Ovary (tissue), 9 donors: ENCODE results near the gene SYNE4. TPM values are rescaled to one million over a fixed set of nuclear protein-coding genes. Genes with fewer than 3 reads are reported as not detected.

Source experiments
- DNase-seq, 5 donors: peaks; one replicate each; pipeline ENCODE4 v3.0.0-alpha.2; 2019 to 2020
- H3K27ac ChIP-seq, 2 donors: fragments of 200-600 bp; one replicate each; pipeline versions ENCODE4 v1.5.1 to v1.8.0; 2019 to 2022
- H3K27me3 ChIP-seq: fragments of 200-600 bp; one replicate; pipeline ENCODE4 v1.8.0; 2022
- H3K36me3 ChIP-seq: fragments of 200-600 bp; sonication (generic); one replicate; pipeline ENCODE4 v1.5.1; 2019
- H3K4me1 ChIP-seq: one replicate; pipeline ENCODE4 v1.8.1; 2013; ENCODE audit warnings: mild to moderate bottlenecking, moderate library complexity; ENCODE audit not compliant: insufficient read depth
- H3K4me3 ChIP-seq: fragments of 200-600 bp; sonication (generic); one replicate; pipeline ENCODE4 v1.5.1; 2017
- H3K9me3 ChIP-seq, 2 donors: fragments of 200-600 bp in 1 of 2; sonication (generic) in 1 of 2; one replicate each; pipeline versions ENCODE4 v1.5.1 to v1.8.1; 2013 to 2019; ENCODE audit warnings: mild to moderate bottlenecking in 1 of 2, moderate library complexity in 1 of 2
- CTCF ChIP-seq, 3 donors: fragments of 450-650 bp in 2 of 3; fragments of 200-600 bp in 1 of 3; IDR thresholded peaks; one replicate each; pipeline versions ENCODE4 v1.5.1 to v1.8.0; 2016 to 2022; ENCODE audit warnings: antibody characterized with exemption in 3 of 3, mild to moderate bottlenecking in 1 of 3
- EP300 ChIP-seq: sonication (generic); formaldehyde crosslinking; IDR thresholded peaks from one replicate; pipeline ENCODE4 v1.6.1; 2017; ENCODE audit warnings: antibody characterized with exemption
- POLR2A ChIP-seq: fragments of 450-650 bp; IDR thresholded peaks from one replicate; pipeline ENCODE4 v1.6.1; 2017; ENCODE audit warnings: antibody characterized with exemption, mild to moderate bottlenecking, moderate library complexity
- WGBS, 3 donors: extraction: QIAGEN DNeasy Blood & Tissue Kit in 1 of 3; methylation state at CpG; one replicate each; pipeline versions ENCODE4 v1.1.5 to v1.1.7; 2013 to 2017; 5-methylcytosine and 5-hydroxymethylcytosine counted together
- intact Hi-C, 4 donors: fragments of 100-400 bp; cut with DNase I; formaldehyde crosslinking; loops; one replicate each; pipeline versions ENCODE4 v1.11.0 to v1.15.1; 2022 to 2023
- polyA plus RNA-seq, 2 donors: library from polyadenylated mRNA; stranded (reverse); fragments of 200-250 nt in 1 of 2; fragments of 350-450 nt in 1 of 2; fragmentation: Illumina TruSeq in 1 of 2; extraction: RNeasy Lipid Tissue Mini Kit (QIAGEN cat#74804) in 1 of 2; gene quantifications; one replicate each; pipeline ENCODE4 v1.2.3, GENCODE V29; 2013 to 2014
- small RNA-seq: library from RNA; depleted of rRNA; stranded (forward); fragments of <200 nt; gene quantifications from one replicate; pipeline ENCODE3, GENCODE V24; 2016
- total RNA-seq, 7 donors: library from RNA; depleted of rRNA in 2 of 7; stranded (reverse); fragments of >200 nt in 2 of 7; fragmentation: NEBNext Ultra II Directional in 3 of 7; extraction: Animal tissue kit (Norgen Biotek cat#: 25700) in 3 of 7; gene quantifications; one replicate each; pipeline versions ENCODE4 v1.1.0 to v1.2.4, GENCODE V29; 2016 to 2023
- donor health status: DM: no; HTN: no; CAD: no; lungs with moderate emphysema.
- donor health status: DM: no; HTN: no; CAD: no.
- donor health status: Bipolar disorder and iron deficiency.
- donor health status: DM: yes; HTN: yes; CAD: no.
- donor health status: DM: no; HTN: no; CAD: no.
- donor health status: DM: yes; HTN: yes; CAD: no.

Gene SYNE4
- total and polyA plus RNA-seq, 9 donors = 0.37 to 2.6 (median 0.89) TPM

GRCh38 chr19:35955881-35956634 lies 52.6 kb downstream of the SYNE4 start:
- H3K27me3 ChIP-seq = no peaks in the 10 kb centered on the region
- intact Hi-C loops = no loop called here
- no peaks in the 10 kb centered on the region for H3K9me3 ChIP-seq
- DNase-seq = no peak
- TF ChIP-seq POLR2A (no peak), EP300 (no peak), CTCF (IDR thresholded peaks at IDR 0.05) (no peak)
- 63 to 74% (median 65%) methylated on average over 6 of the region's 6 CpGs for WGBS, 3 donors
- H3K4me1 ChIP-seq = peaks cover 7% of the 10 kb centered on the region
- H3K4me3 ChIP-seq = no peak overlapping the region
- no peak overlapping the region for H3K27ac ChIP-seq
- H3K36me3 ChIP-seq = no peaks in the 10 kb centered on the region

Small RNA genes lying within 50 kb of the gene (small RNA-seq; reads per million reads assigned to genes)
- not detected for gene AF038458.1

Other genes starting within 250 kb of the SYNE4 start
- gene ARHGAP33, start 233.2 kb downstream of the SYNE4 start, total RNA-seq = 10 to 100 TPM; 14.7 to 52.7 (median 46.1) TPM
- gene ARHGAP33, start 233.2 kb downstream of the SYNE4 start, polyA plus RNA-seq = 10 to 100 TPM in 1 of 2 donors, under 1 TPM in 1; 0.95 to 18.5 TPM
- gene PRODH2, start 196.0 kb downstream of the SYNE4 start, total RNA-seq = under 1 TPM in 1 of 7 donors, not detected in 6; 0.41 TPM
- gene PRODH2, start 196.0 kb downstream of the SYNE4 start, polyA plus RNA-seq = not detected
- 1 to 10 TPM in 1 of 7 donors, under 1 TPM in 1, not detected in 5; 0.12 to 1.0 TPM for gene NPHS1, start 156.3 kb downstream of the SYNE4 start, total RNA-seq
- under 1 TPM in 1 of 2 donors, not detected in 1; 0.01 TPM for gene NPHS1, start 156.3 kb downstream of the SYNE4 start, polyA plus RNA-seq
- gene KIRREL2, start 151.9 kb downstream of the SYNE4 start, total RNA-seq = under 1 TPM in 2 of 7 donors, not detected in 5; 0.12 to 0.15 TPM
- gene KIRREL2, start 151.9 kb downstream of the SYNE4 start, polyA plus RNA-seq = under 1 TPM; 0.02 to 0.05 TPM
- gene APLP1, start 140.2 kb downstream of the SYNE4 start, total RNA-seq = 10 to 100 TPM in 1 of 7 donors, 1 to 10 TPM in 3, under 1 TPM in 3; 0.55 to 10.1 (median 1.5) TPM
- gene APLP1, start 140.2 kb downstream of the SYNE4 start, polyA plus RNA-seq = 1 to 10 TPM; 1.6 to 3.0 TPM
- gene NFKBID, start 108.3 kb downstream of the SYNE4 start, total RNA-seq = 10 to 100 TPM; 10.4 to 23.7 (median 14.6) TPM
- gene NFKBID, start 108.3 kb downstream of the SYNE4 start, polyA plus RNA-seq = 1 to 10 TPM; 4.8 to 5.0 TPM
- gene HCST, start 106.3 kb downstream of the SYNE4 start, total RNA-seq = 1 to 10 TPM in 6 of 7 donors, under 1 TPM in 1; 0.92 to 6.3 (median 5.5) TPM
- gene HCST, start 106.3 kb downstream of the SYNE4 start, polyA plus RNA-seq = 1 to 10 TPM; 8.5 to 9.2 TPM
- 10 to 100 TPM in 6 of 7 donors, 1 to 10 TPM in 1; 9.2 to 41.5 (median 31.4) TPM for gene TYROBP, start 100.5 kb downstream of the SYNE4 start, total RNA-seq
- 100 to 1,000 TPM in 1 of 2 donors, 10 to 100 TPM in 1; 55.1 to 135 TPM for gene TYROBP, start 100.5 kb downstream of the SYNE4 start, polyA plus RNA-seq
- gene LRFN3, start 72.4 kb downstream of the SYNE4 start, total RNA-seq = 10 to 100 TPM; 10.6 to 31.2 (median 21.9) TPM
- 10 to 100 TPM in 1 of 2 donors, 1 to 10 TPM in 1; 6.4 to 13.4 TPM for gene LRFN3, start 72.4 kb downstream of the SYNE4 start, polyA plus RNA-seq
- 10 to 100 TPM; 17.0 to 78.6 (median 20.2) TPM for gene SDHAF1, start 13.6 kb downstream of the SYNE4 start, total RNA-seq
- gene SDHAF1, start 13.6 kb downstream of the SYNE4 start, polyA plus RNA-seq = 10 to 100 TPM; 11.2 to 21.6 TPM
- 10 to 100 TPM; 12.7 to 25.5 (median 18.6) TPM for gene ALKBH6, start 5.4 kb upstream of the SYNE4 start, total RNA-seq
- gene ALKBH6, start 5.4 kb upstream of the SYNE4 start, polyA plus RNA-seq = 10 to 100 TPM; 17.7 to 18.3 TPM
- gene CLIP3, start 24.1 kb upstream of the SYNE4 start, total RNA-seq = 10 to 100 TPM; 16.1 to 82.5 (median 54.9) TPM
- 10 to 100 TPM; 34.3 to 91.3 TPM for gene CLIP3, start 24.1 kb upstream of the SYNE4 start, polyA plus RNA-seq
- gene THAP8, start 45.5 kb upstream of the SYNE4 start, total RNA-seq = 1 to 10 TPM; 5.3 to 7.9 (median 6.5) TPM
- 1 to 10 TPM; 1.9 to 5.9 TPM for gene THAP8, start 45.5 kb upstream of the SYNE4 start, polyA plus RNA-seq
- 1 to 10 TPM in 2 of 7 donors, under 1 TPM in 5; 0.24 to 1.0 (median 0.69) TPM for gene WDR62, start 46.1 kb upstream of the SYNE4 start, total RNA-seq
- under 1 TPM; 0.18 to 0.51 TPM for gene WDR62, start 46.1 kb upstream of the SYNE4 start, polyA plus RNA-seq
- not detected for gene OVOL3, start 102.3 kb upstream of the SYNE4 start, total RNA-seq
- gene OVOL3, start 102.3 kb upstream of the SYNE4 start, polyA plus RNA-seq = not detected
- 10 to 100 TPM; 61.4 to 84.8 (median 70.0) TPM for gene POLR2I, start 106.1 kb upstream of the SYNE4 start, total RNA-seq
- 10 to 100 TPM; 49.4 to 73.8 TPM for gene POLR2I, start 106.1 kb upstream of the SYNE4 start, polyA plus RNA-seq
- 100 to 1,000 TPM in 6 of 7 donors, 10 to 100 TPM in 1; 94.3 to 160 (median 144) TPM for gene TBCB, start 106.7 kb upstream of the SYNE4 start, total RNA-seq
- 100 to 1,000 TPM; 124 to 175 TPM for gene TBCB, start 106.7 kb upstream of the SYNE4 start, polyA plus RNA-seq
- 100 to 1,000 TPM in 6 of 7 donors, 10 to 100 TPM in 1; 69.4 to 571 (median 488) TPM for gene CAPNS1, start 131.3 kb upstream of the SYNE4 start, total RNA-seq
- gene CAPNS1, start 131.3 kb upstream of the SYNE4 start, polyA plus RNA-seq = 100 to 1,000 TPM; 424 to 783 TPM
- 10 to 100 TPM; 39.9 to 81.4 (median 56.7) TPM for gene COX7A1, start 143.6 kb upstream of the SYNE4 start, total RNA-seq
- gene COX7A1, start 143.6 kb upstream of the SYNE4 start, polyA plus RNA-seq = 10 to 100 TPM; 31.4 to 36.0 TPM
- gene ZNF565, start 205.9 kb upstream of the SYNE4 start, total RNA-seq = 10 to 100 TPM in 1 of 7 donors, 1 to 10 TPM in 6; 3.6 to 10.1 (median 7.6) TPM
- 1 to 10 TPM; 4.1 to 6.9 TPM for gene ZNF565, start 205.9 kb upstream of the SYNE4 start, polyA plus RNA-seq
- gene ZNF146, start 206.3 kb upstream of the SYNE4 start, total RNA-seq = 10 to 100 TPM; 52.0 to 73.8 (median 57.7) TPM
- gene ZNF146, start 206.3 kb upstream of the SYNE4 start, polyA plus RNA-seq = 10 to 100 TPM; 38.1 to 56.2 TPM